NCI-H2171 treated with DMSO at 0.1 percent for 48 hours (cell line): ENCODE measurements around the gene SUSD1.

Experiments
- DNase-seq: peaks from one replicate; lab custom pipeline; 2025; lab: John Stamatoyannopoulos, UW

SUSD1 gene

DNA sequence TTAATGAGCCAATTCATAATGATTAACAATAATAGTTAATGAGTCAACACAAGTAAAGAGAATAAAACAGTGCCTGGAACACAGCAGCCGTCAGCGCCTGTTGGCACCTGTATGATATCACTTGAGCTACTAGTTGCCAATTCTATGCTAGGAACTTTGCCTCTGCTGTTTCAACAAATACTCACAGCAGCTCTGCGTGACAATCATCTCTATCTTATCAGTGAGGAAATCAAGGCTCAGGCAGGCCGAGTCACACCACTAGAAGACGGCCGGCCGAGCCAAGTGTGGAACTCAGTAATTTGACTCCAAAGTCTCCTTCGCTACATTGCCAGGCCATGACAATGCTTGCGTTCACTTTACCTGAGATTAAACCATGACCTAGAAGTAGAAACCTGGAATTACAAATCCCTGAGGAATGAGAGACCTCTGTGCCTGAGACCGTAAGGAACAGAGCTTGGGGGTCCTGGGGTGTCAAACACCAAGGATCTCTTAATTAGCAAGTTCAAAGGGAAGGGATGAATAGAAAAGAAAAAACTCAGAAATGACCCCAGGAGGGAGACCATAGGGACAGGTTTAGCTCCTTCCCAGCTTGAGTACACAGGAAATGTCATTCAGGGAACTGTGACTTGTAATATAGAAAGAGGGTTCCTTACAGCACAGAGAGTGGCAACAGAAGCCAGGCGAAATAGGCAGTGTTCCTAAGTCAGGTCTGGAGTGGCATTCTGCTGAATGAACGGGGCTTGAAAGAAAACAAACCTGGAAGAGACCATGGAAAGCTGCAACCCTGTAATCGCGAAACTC, 109.1 kb downstream of the SUSD1 start:
- no peak for DNase-seq

DNA sequence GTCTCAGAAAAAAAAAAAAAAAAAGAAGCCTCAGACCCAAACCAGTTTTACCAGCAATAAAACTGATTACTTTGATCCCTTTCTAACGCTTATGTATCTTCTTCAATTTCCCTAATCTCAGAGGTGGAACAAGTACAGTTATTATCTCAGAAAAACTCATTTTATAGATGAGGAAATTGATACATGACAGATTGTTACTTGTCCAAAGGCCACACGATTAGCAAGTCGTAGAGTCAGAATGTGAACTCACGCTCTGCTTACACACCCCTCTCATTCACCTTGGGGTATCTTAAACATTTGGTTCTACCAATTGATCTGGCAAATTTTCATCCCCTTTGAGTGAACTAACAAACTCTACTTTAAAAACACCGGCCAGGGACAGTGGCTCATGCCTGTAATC, 110.2 kb downstream of the SUSD1 start:
- DNase-seq = no peak

DNA sequence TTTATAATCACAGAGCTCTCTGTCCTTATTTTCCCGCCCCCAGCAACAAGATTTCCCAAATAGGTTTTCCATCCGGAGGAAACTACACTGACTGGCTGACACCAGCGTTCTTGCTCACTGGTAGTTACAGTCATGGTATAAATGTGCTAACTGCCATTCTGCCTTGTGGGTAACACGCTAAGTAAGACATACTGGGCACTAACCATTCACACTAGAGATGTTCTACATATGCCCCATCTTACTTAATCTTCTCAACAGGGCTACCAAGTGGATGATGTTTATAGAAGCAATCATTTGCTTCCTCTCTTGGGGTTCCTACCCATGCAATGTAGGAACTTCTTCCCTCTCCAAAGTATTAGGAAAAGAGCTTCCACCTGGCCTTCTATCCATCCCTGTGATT, 111.5 kb downstream of the SUSD1 start:
- DNase-seq = no peak

DNA sequence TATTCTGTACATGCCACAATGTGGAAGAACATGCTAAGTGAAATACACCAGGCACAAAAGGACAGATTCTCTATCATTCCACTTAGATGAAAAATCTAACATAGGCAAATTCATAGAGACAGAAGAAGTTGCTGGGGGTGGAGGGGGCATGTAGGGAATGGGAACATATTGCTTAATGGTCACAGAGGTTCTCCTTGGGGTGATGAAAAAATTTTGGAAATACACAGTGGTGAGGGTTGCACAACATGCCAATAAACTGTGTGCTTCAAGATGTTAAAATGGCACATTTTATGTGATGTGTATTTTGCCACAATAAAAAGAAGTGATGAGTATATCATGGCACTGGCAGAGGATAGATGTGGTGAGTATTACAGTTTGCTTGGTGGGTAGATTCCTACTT, 111.9 kb downstream of the SUSD1 start:
- no peak for DNase-seq

DNA sequence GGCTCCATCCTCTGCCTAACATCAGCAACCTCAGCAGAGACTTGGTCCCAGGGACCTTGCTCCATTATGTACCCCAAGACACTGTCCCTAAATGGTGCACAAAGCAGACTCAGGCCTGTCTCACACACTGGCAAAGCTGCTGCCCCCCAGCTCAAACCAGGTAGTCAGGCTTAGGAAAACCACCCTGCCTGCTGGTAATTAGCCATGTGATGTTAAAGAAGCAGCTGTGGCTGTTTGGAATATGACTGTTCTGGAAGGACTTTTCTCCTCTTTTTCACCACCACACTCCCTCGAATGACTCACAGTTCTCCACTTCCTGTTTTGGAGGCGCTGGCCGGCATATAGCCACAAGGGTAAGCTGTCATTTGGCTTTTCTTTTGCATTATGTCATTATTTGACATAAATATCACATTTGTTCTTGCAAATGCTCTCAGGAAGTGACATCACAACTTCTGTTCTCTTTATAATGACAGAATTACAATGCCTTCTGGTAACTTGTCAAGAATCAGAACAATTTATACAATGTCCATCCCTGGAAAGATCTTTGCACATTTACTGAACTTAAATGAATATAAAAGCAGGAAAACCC, 113.9 kb downstream of the SUSD1 start:
- no peak for DNase-seq

GRCh38 chr9:112059966-112060320, 115.2 kb downstream of the SUSD1 start:
- no peak for DNase-seq

- DNase-seq = no peak
Measured at GRCh38 chr9:112059145-112059965, 115.7 kb downstream of the SUSD1 start.

- DNase-seq = no peak
Measured at GRCh38 chr9:112056996-112057395, 118.1 kb downstream of the SUSD1 start.

GRCh38 chr9:112054916-112055315, 120.2 kb downstream of the SUSD1 start:
- DNase-seq = no peak

GRCh38 chr9:112051812-112052211, 123.3 kb downstream of the SUSD1 start:
- DNase-seq = no peak

DNA sequence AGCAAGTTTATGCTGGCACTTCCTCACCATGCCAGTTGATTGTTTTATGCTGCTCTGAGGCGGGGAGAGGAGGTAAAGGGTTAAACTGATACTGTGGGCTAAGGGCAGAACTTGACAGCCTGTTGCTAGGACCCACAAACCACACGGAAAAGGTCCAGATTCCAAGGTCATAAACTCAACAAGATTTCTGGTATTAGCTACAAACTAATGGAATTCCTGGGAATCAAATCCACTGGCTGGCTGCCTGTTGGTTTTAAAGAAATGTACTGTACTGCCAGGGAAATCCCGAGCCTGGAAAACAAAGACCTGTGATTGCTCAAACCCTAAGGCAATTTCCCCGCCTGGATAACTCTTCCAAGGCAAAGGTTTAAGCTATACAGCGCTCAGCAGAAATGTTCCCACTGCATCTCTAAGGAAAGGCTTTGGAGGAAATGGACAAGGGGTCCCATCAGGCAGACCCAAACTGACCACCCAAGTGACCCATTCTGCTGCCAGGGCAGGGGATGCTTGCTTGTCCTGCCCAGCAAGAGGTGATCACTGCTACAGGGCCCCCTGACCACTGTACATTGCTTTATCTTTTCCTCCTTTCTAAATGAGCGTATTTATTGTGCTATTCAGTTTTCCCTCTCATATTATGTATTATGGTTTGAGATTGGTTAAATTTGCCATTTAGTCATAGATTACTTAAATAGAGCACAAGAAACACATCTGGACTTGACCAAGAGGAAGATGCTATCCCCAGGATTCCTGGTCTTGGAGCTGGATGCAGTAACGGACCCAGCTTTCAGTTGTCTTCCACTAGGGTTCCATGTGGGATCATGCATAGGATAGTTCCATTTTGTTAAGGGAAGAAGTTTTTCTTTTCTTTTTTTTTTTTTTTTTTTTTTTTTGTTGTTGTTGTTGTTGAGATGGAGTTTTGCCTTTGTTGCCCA, 124.3 kb downstream of the SUSD1 start:
- no peak for DNase-seq

DNA sequence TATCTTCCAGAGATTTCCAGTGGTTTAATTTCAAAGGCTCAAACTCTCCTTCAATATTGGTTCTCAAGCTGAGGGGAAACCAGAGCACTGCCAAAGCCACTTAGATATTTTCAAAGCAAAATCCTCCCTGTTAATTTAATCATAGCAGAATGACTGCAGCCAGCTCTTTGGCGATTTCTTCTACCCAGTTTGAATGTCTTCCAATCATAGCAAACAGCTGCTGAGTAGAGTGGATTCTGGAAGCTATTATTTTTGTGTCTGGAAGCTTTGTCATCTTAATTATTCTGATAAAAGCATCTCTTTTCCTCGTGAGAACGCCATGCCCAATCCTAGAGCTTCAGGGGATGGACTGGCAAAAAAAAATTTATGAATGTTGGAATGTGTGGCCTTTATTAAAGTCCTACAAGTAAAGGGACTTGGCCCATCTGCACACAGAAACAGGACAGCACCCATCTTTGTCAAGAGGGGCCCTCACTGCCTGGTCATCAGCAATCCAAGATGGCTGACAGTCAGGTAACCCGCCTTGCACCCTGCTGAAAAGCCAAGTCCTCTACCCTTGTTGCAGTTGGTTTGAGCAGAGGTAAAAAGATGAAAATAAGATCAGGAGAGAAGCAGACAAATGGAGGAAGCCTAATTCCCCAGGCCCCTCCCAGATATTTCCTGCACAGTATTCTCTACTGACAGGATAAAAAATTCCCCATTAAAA, 125.1 kb downstream of the SUSD1 start:
- DNase-seq = no peak

GRCh38 chr9:112048924-112049691, 126.0 kb downstream of the SUSD1 start:
- no peak for DNase-seq

- DNase-seq = no peak
Measured at GRCh38 chr9:112047538-112048066, 127.5 kb downstream of the SUSD1 start.

DNA sequence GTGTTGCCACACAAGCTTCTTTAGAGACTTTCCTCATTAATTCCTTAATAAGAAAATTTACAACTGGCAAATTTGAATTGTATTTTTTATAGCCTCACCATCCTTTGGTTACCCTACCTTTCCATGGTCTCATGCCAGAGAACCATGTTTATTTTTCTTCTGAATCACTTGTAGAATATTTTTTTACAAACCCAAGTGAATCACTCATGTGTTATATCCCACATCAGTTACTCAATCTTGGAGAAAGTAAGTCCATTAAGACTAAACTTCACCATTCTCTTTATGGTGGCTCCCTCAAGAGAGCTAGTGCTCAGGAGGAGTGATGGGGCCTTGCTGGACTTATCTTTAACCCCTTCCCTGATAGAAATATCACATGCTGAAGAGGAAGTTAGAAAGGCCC, 128.9 kb downstream of the SUSD1 start:
- DNase-seq = no peak

DNA sequence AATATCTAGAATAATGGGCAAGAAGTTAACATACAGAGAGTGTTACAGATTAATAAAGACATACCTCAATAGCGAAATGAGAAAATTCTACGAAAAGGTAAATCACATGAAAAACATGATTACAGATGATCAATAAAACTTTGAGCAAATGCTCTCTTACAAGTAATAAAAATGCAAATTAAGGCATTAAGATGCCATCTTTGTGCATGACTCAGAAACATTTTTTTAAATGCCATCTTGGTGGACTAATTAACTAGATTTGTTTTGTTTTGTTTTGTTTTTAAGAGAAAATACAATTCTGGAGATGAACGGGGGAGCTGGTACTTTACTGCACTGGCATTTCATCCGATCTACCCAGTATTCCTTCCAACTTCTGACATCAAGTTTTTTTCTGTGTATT, 130.2 kb downstream of the SUSD1 start:
- DNase-seq = no peak

DNA sequence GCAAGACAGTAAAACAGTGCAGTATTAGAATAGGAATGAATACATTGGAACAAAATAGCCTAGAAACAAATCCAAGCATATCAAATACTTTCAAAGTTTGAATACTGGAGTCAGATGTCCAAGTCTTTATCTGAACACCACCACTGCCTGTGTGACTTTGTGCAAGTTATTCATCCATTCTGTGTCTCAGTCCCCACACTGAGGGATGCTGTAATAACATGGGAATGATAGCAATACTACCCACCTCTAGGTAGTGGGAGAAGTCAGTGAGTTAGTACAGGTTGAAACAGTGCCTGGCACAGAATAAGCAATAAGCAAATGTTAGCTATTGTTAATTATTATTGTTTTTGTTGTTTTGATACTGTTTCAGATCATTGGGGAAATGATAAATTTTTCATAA, 130.9 kb downstream of the SUSD1 start:
- no peak for DNase-seq

DNA sequence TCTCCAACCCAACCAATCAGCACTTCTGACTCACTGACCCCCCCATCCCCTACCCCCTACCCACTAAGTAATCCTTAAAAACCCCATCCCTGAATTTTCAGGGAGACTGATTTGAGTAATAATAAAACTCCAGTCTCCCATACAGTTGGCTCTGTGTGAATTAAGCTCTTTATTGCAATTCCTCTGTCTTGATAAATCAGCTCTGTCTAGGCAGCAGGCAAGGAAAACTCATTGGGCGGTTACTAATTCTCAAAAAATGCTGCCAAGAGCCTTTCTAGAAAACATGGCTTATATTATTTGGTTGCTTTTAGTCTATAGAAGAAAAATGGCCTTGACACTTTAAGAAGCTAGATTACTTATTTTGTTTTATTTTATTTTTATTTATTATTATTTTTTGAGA, 131.7 kb downstream of the SUSD1 start:
- DNase-seq = no peak

DNA sequence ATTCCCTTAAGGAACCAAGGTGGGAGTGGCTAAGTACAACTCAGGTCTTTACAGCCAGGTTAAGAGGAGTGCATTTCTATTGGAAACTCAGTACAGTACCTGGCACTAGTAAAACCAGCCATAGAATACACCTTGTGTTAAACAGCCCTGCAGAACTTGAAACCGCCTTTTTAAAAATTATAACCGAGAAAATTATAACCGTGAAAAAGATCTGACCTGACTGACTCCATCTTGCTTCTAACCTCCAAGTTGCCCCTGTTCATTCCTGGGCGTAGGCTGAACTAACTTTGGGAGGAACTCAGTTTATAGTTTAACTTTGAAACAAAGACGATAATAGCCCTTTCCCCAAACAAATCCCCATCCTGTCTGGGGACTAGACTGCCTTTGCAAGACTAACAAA, 132.3 kb downstream of the SUSD1 start:
- no peak for DNase-seq

- DNase-seq = no peak
Measured at GRCh38 chr9:112042244-112042638, 132.9 kb downstream of the SUSD1 start.
